ENCODE measurements around the gene C2CD4C. TPM values are rescaled to one million over a fixed set of nuclear protein-coding genes. Genes with fewer than 3 reads are reported as not detected.

The C2CD4C gene
- total RNA-seq, 1 experiment from 2014 or later: 14.6 TPM

GRCh38 chr19:437041-437440 lies 28.1 kb upstream of the C2CD4C start:
- no peaks in the 10 kb centered on the region; the same call in 1 of the 2 replicates for H3K4me1 ChIP-seq (ENCODE audit: insufficient read depth, low read length)
- DNase-seq: no peak
- peaks cover 2 to 5% of the 10 kb centered on the region in 2 experiments; a peak in 3 of 5 replicates for H3K9me3 Mint-ChIP-seq
- H2BK15ac ChIP-seq (ENCODE audit: low read depth, low read length): no peak overlapping the region
- peaks cover 2% of the 10 kb centered on the region for H3K23me2 ChIP-seq (ENCODE audit: insufficient read length, low read depth, low read length, poor library complexity, severe bottlenecking)
- no peak overlapping the region for H4K91ac ChIP-seq (ENCODE audit: insufficient read length, low read depth, low read length)
- no peak overlapping the region for H3K27ac ChIP-seq (ENCODE audit: insufficient read length, low read depth, low read length)
- no peak overlapping the region for H3K4me2 ChIP-seq (ENCODE audit: insufficient read depth, insufficient read length, low read length)
- H3K79me1 ChIP-seq (ENCODE audit: insufficient read depth, low read depth, low read length, poor library complexity, severe bottlenecking): no peaks in the 10 kb centered on the region
- no peak overlapping the region for H2BK120ac ChIP-seq (ENCODE audit: low read depth, low read length, poor library complexity, severe bottlenecking)
- no peak overlapping the region for H2AFZ ChIP-seq (ENCODE audit: low read length)
- no CpG with 5 or more reads among the region's 22 CpGs for WGBS (ENCODE audit: extremely low coverage, insufficient read length, low lambda C conversion rate)
- no peak overlapping the region for H4K8ac ChIP-seq (replicated peaks; ENCODE audit: insufficient read length, low read depth, low read length)
- H4K5ac ChIP-seq (ENCODE audit: insufficient read length, low read depth, low read length): no peak overlapping the region
- H3K4me3 Mint-ChIP-seq: no peak overlapping the region
- no peak overlapping the region; a peak in 1 of 7 replicates for H3K27ac Mint-ChIP-seq
- no peak overlapping the region for H2BK5ac ChIP-seq (ENCODE audit: insufficient read length, low read length)
- H3K23ac ChIP-seq (ENCODE audit: insufficient read length, low read depth, low read length): no peak overlapping the region
- peaks cover 10 to 16% of the 10 kb centered on the region in 2 experiments for H3K4me1 Mint-ChIP-seq
- no peaks in the 10 kb centered on the region; the same call in 1 of the 2 replicates for H3K27me3 ChIP-seq (ENCODE audit: insufficient read depth, low read length)
- peaks cover 0 to 8% (median 4%) of the 10 kb centered on the region in 3 experiments; a peak in 4 of 7 replicates for H3K36me3 Mint-ChIP-seq (ENCODE audit: insufficient read depth in 1 of 3, low read depth in 3 of 3)
- H3K27me3 Mint-ChIP-seq (ENCODE audit: low read depth): peaks cover 4% of the 10 kb centered on the region
- no peak overlapping the region for H2BK20ac ChIP-seq (ENCODE audit: low read depth, low read length, poor library complexity, severe bottlenecking)
- H4K20me1 ChIP-seq (ENCODE audit: control insufficient read depth, insufficient read depth, insufficient read length): no peaks in the 10 kb centered on the region
- TF ChIP-seq CTCF (conservative IDR thresholded peaks at IDR 0.05): no peak
- H3T11ph ChIP-seq (ENCODE audit: low read length): no peak overlapping the region
- no peak overlapping the region for H3K9ac ChIP-seq (ENCODE audit: extremely low read depth, insufficient read length, low read length)
- no peaks in the 10 kb centered on the region for H3K79me2 ChIP-seq (ENCODE audit: insufficient read depth, low read length)
- H3K56ac ChIP-seq (ENCODE audit: insufficient read length, low read depth, low read length): no peak overlapping the region
- no peak overlapping the region for H3K14ac ChIP-seq (ENCODE audit: insufficient read depth, low read length)
- no peak overlapping the region for H3K4ac ChIP-seq (ENCODE audit: low read depth, low read length)
- H2BK12ac ChIP-seq (ENCODE audit: insufficient read length, low read depth, low read length): no peak overlapping the region
- H3K18ac ChIP-seq (ENCODE audit: insufficient read length, low read depth, low read length): no peak overlapping the region
- no peaks in the 10 kb centered on the region for H3K9me3 ChIP-seq (ENCODE audit: control insufficient read depth, low read depth, low read length)
- no peak overlapping the region for H2AK5ac ChIP-seq (ENCODE audit: insufficient read length, low read length)
